ENCODE results near the gene EFNA5. TPM values are rescaled to one million over a fixed set of nuclear protein-coding genes. Genes with fewer than 3 reads are reported as not detected.

The EFNA5 gene
- total and polyA plus RNA-seq, 2 experiments from 2014 or later: 0.64 to 0.86 TPM

DNA sequence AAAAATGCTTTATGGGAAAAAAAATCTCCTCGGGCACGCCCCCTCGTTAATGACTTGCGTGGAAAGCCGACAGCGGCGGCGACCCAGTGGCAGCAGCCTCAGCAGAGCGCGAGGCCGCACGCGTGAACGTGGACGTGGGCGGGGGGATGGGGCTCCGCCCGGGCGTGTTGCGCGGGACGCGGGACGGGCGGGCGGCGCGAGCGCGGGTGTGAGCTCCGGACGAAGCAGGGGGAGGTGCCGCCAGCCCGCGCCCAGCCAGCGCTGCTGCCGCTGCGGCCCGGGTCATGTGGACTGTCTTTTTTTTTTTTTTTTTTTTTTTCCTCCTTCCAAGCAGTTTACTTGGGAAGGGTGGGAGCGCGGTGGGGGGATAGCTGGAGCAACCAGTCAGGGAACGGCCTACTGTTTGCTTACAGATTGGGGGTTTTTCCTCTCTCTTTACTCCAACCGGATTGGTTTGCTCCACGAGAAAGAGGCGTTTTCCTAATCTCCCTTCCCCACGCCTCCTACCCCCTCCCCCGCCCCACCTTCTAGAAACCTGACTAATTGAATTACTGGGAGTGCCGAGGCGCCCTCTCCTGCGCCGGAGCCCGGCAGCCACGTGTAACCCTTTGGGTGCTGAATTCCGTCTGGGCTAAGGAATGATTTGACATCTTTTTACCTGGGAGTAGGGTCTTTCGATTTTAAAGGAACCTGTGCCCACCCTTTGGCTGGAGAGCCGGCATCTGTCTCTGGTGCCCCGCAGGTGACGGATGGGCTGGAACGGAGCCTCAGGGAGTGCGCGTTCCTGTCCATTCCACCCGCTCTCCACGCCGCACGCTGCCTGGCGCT is 1.7 kb upstream of the EFNA5 start:
- no peaks in the 10 kb centered on the region for H3K9me2 ChIP-seq (ENCODE audit: insufficient read depth)
- in situ Hi-C loops (cut with MboI): no loop called here

DNA sequence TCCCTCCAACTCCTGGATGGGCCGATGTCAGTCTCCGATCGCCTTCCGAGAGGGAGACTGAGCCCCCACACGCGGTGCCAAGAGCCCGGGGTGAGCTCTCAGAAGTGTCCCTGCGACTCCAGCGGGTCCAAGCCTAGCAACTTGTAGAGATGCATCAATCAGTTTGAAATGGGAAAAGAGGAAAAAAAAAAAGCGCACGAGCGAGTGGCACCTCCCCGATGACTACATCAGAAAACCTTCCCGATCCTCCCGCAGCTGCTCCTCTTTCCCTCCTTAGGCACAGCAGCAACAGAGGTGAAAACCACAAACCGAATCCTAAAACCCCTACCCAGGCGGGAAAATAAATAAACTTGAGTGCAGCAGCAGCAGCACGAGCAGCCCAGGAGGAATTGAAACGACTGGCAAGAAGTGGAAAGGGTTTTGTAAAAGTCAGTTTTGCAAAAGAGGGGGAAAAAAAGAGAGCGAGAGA is 1.0 kb upstream of the EFNA5 start:
- WGBS, 2 experiments (ENCODE audit: low coverage in 1 of 2, low lambda C conversion rate in 2 of 2, missing lambda C conversion rate in 2 of 2): 0 to 1% methylated on average over 20 of the region's 20 CpGs
- Histone ChIP-seq H2AFZ (peak overlapping the region; percentile 79), H3F3A (ENCODE audit: insufficient read depth) (no peaks in the 10 kb centered on the region), H3K4me3 (peak overlapping the region; percentile 78), H4K20me1 (ENCODE audit: insufficient read depth) (no peaks in the 10 kb centered on the region), H3K27ac (no peak overlapping the region), H3K4me2 (ENCODE audit: unreplicated experiment) (peak overlapping the region; percentile 96), H3K27me3 (replicated peaks; ENCODE audit: insufficient read depth) (peaks cover 41% of the 10 kb centered on the region), H3K36me3 (ENCODE audit: low read depth) (no peaks in the 10 kb centered on the region), H3K4me1 (ENCODE audit: insufficient read depth) (peaks cover 8% of the 10 kb centered on the region; the same call in 1 of the 2 replicates), H3K79me2 (ENCODE audit: insufficient read depth) (no peaks in the 10 kb centered on the region), H3K9me3 (ENCODE audit: low read depth) (no peaks in the 10 kb centered on the region), H3K9me2 (ENCODE audit: insufficient read depth) (no peaks in the 10 kb centered on the region), H3K9ac (peak overlapping the region; percentile 31)
- DNase-seq: peak; percentile 61
- in situ Hi-C loops (cut with MboI): no loop called here
- TF ChIP-seq EZH2 (IDR thresholded peaks at IDR 0.05; ENCODE audit: insufficient read depth, poor library complexity, severe bottlenecking): peak; percentile 76
- no peak for TF ChIP-seq EZH2phosphoT487 (IDR thresholded peaks at IDR 0.05; ENCODE audit: insufficient read depth, low read depth)

More for the DNA sequence above, 1.7 kb upstream of the EFNA5 start:
- 1% methylated on average over 31 to 64 of the region's 66 CpGs for WGBS, 2 experiments (ENCODE audit: low coverage in 1 of 2, low lambda C conversion rate in 2 of 2, missing lambda C conversion rate in 2 of 2)
- Histone ChIP-seq H3K36me3 (ENCODE audit: low read depth) (no peaks in the 10 kb centered on the region), H2AFZ (peak overlapping the region; percentile 79), H3K4me1 (ENCODE audit: insufficient read depth) (peaks cover 8% of the 10 kb centered on the region; the same call in 1 of the 2 replicates), H3K4me2 (ENCODE audit: unreplicated experiment) (peak overlapping the region; percentile 96), H3F3A (ENCODE audit: insufficient read depth) (no peaks in the 10 kb centered on the region), H3K9ac (peak overlapping the region; percentile 31), H3K4me3 (peak overlapping the region; percentile 78), H4K20me1 (ENCODE audit: insufficient read depth) (no peaks in the 10 kb centered on the region), H3K9me3 (ENCODE audit: low read depth) (no peaks in the 10 kb centered on the region), H3K27ac (no peak overlapping the region), H3K27me3 (replicated peaks; ENCODE audit: insufficient read depth) (peaks cover 34% of the 10 kb centered on the region), H3K79me2 (ENCODE audit: insufficient read depth) (no peaks in the 10 kb centered on the region)
- DNase-seq: peak; percentile 65
- TF ChIP-seq EZH2phosphoT487 (IDR thresholded peaks at IDR 0.05; ENCODE audit: insufficient read depth, low read depth) (no peak), EZH2 (IDR thresholded peaks at IDR 0.05; ENCODE audit: insufficient read depth, poor library complexity, severe bottlenecking) (no peak)

DNA sequence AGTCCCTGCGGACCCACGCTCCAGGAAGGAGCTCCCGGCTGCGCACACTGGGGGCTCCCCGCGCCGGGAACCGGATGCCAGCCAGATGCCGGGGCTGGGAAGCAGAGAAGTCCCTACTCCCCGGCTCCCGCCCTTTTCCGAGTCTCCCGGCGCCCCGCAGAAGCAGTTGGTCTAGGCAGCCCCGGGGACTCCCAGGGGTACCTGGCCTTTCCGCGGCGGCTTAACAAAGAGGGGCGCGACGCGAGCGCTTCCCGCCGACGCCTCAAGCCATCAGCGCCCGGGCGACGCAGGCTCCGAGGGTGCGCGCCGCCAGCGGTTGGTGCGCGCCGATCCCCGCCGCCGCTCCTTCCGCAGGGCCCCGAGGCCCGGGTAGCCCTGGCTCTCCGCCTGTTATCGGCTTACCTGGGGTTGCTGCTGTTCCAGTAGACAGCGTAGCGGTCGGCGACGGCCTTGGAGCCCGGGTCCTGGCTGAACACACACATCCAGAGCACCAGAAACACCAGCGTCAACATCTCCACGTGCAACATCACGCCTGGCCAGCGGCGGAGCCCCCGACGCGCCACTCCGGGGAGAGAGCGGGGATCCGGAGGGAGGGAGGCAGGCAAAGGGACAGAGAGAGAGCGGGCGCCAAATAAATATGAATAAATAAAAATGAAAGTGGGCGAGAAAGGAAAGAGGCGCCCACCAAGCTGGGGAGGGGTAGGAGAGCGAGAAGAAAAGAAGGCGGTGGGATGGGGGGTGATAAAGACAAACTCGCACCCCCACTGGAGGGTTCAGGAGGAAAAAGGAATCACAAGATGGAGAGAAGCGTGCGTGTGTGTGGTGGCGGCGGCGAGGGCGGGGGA is 428 bp downstream of the EFNA5 start:
- Histone ChIP-seq H2AFZ (peak overlapping the region; percentile 79), H3K27me3 (replicated peaks; ENCODE audit: insufficient read depth) (peaks cover 46% of the 10 kb centered on the region), H3K4me2 (ENCODE audit: unreplicated experiment) (peak overlapping the region; percentile 96), H3K79me2 (ENCODE audit: insufficient read depth) (no peaks in the 10 kb centered on the region), H3K36me3 (ENCODE audit: low read depth) (no peaks in the 10 kb centered on the region), H3K4me1 (ENCODE audit: insufficient read depth) (peaks cover 8% of the 10 kb centered on the region; the same call in 1 of the 2 replicates), H3K9me2 (ENCODE audit: insufficient read depth) (no peaks in the 10 kb centered on the region), H3F3A (ENCODE audit: insufficient read depth) (no peaks in the 10 kb centered on the region), H3K9me3 (ENCODE audit: low read depth) (no peaks in the 10 kb centered on the region), H4K20me1 (ENCODE audit: insufficient read depth) (no peaks in the 10 kb centered on the region), H3K27ac (no peak overlapping the region), H3K4me3 (peak overlapping the region; percentile 78), H3K9ac (no peak overlapping the region)
- in situ Hi-C loops (cut with MboI): no loop called here
- DNase-seq: peak; percentile 43
- TF ChIP-seq EZH2phosphoT487 (IDR thresholded peaks at IDR 0.05; ENCODE audit: insufficient read depth, low read depth) (no peak), EZH2 (IDR thresholded peaks at IDR 0.05; ENCODE audit: insufficient read depth, poor library complexity, severe bottlenecking) (peak; percentile 39)
- 1 to 2% methylated on average over 71 to 72 of the region's 77 CpGs for WGBS, 2 experiments (ENCODE audit: low coverage in 1 of 2, low lambda C conversion rate in 2 of 2, missing lambda C conversion rate in 2 of 2)
